Omental fat pad (tissue), 4 donors: Measurements from ENCODE around the gene ERC2. TPM values are rescaled to one million over a fixed set of nuclear protein-coding genes. Genes with fewer than 3 reads are reported as not detected.
"Not testable (repeated sequence)": the region's sequence is repeated elsewhere in the genome, so short reads cannot be mapped to it uniquely, and the experiment has no call there.

ENCODE experiments used
- ATAC-seq: fragments of 150-250 bp; one replicate; pipeline ENCODE4 v1.9.1; 2016; ENCODE audit warnings: mild to moderate bottlenecking, moderate library complexity; ENCODE audit not compliant: low FRiP score
- DNase-seq: peaks from one replicate; pipeline ENCODE4 v3.0.0-alpha.2; 2019; ENCODE audit warnings: low spot score
- CTCF ChIP-seq, 3 donors: fragments of 450-650 bp; IDR thresholded peaks; one replicate each; pipeline ENCODE4 v1.5.1; 2016 to 2017; ENCODE audit warnings: antibody characterized with exemption in 3 of 3, mild to moderate bottlenecking in 3 of 3, moderate library complexity in 2 of 3
- total RNA-seq, 4 donors: library from RNA; depleted of rRNA; stranded (reverse); fragments of >200 nt; gene quantifications; one replicate each; pipeline ENCODE4 v1.1.0, GENCODE V29; 2016

The ERC2 gene
- 1 to 10 TPM in 2 of 4 donors, under 1 TPM in 1, not detected in 1; 0.75 to 4.2 (median 2.3) TPM for total RNA-seq

GRCh38 chr3:56468184-56469106, at the start of gene ERC2:
Gene ERC2 (minus strand): TSS chr3:56468467.
- no peak for DNase-seq
- TF ChIP-seq CTCF (IDR thresholded peaks at IDR 0.05) = no peak
- peak; percentile 93 for ATAC-seq

GRCh38 chr3:56502738-56503137, 34.5 kb upstream of the ERC2 start:
- ATAC-seq = no peak
- DNase-seq = no peak
- TF ChIP-seq CTCF (IDR thresholded peaks at IDR 0.05) = no peak

- not testable (repeated sequence) for ATAC-seq, DNase-seq
Observed at GRCh38 chr3:56496376-56496775, 28.1 kb upstream of the ERC2 start.

- ATAC-seq (peak; percentile 90), DNase-seq (peak; percentile 40)
Observed at GRCh38 chr3:56494679-56495322, 26.5 kb upstream of the ERC2 start.

GRCh38 chr3:56491566-56491965, 23.3 kb upstream of the ERC2 start:
- TF ChIP-seq CTCF (IDR thresholded peaks at IDR 0.05) = no peak
- DNase-seq = no peak
- no peak for ATAC-seq

More at GRCh38 chr3:56494679-56495322, 26.5 kb upstream of the ERC2 start:
- TF ChIP-seq CTCF (IDR thresholded peaks at IDR 0.05) = peak in 2 of 3 donors; percentile 20 to 44

GRCh38 chr3:56488812-56489600, 20.7 kb upstream of the ERC2 start:
- DNase-seq (no peak), ATAC-seq (no peak)
- no peak for TF ChIP-seq CTCF (IDR thresholded peaks at IDR 0.05)

GRCh38 chr3:56484525-56485032, 16.3 kb upstream of the ERC2 start:
- DNase-seq (no peak), ATAC-seq (no peak)
- no peak for TF ChIP-seq CTCF (IDR thresholded peaks at IDR 0.05)
